Measurements from ENCODE around the gene GOLGA8M. TPM values are rescaled to one million over a fixed set of nuclear protein-coding genes. Genes with fewer than 3 reads are reported as not detected.

Gene GOLGA8M
- not detected in 2 replicates for total RNA-seq

GRCh38 chr15:28712270-28712669 is at the start of gene GOLGA8M:
Gene GOLGA8M, minus strand, starts transcription at chr15:28712421. Its CDS starts 98 bp downstream, at chr15:28712323.

Other genes starting within 250 kb of the GOLGA8M start
- gene GOLGA8G, start 179.4 kb downstream of the GOLGA8M start, total RNA-seq: not detected in 2 replicates
- not detected in 2 replicates for gene GOLGA6L25, start 158.9 kb downstream of the GOLGA8M start, total RNA-seq
- not detected in 2 replicates for gene GOLGA6L7, start 136.2 kb upstream of the GOLGA8M start, total RNA-seq
- gene APBA2, start 173.6 kb upstream of the GOLGA8M start, total RNA-seq: 15.9 and 17.4 TPM in 2 replicates

All from airway epithelial cell (primary cell).